ENCODE measurements around the gene LRRC63. TPM values are rescaled to one million over a fixed set of nuclear protein-coding genes. Genes with fewer than 3 reads are reported as not detected.

Gene LRRC63
- total and polyA plus RNA-seq, 2 of the 4 experiments (the other 2 are of a cell fraction), result not detected

DNA sequence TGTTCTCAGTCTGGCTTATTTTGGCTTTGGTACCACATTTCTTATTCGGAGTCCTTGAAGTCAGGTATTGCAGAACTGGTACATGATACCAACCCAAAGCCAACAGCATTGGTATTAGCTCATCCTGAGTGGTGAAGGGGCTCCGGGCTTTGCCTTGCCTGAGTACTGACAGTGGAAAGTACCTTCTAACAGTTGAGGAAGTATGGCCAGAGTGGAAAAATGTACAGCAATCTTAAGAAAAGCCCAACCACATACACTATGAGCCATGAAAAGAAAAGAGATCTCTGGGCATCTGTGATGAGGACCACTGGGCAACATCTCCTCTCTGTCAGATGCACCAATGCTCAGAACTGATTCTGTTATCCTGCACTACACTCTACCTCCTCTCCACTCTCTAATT lies 38.1 kb upstream of the LRRC63 start:
- dilution Hi-C loops (cut with HindIII; ENCODE audit: low sequenced_read_pairs, unreplicated experiment), result no loop called here
- H3K14ac ChIP-seq (replicated peaks; ENCODE audit: low read depth, low read length), result no peak overlapping the region
- no peak overlapping the region for H3K9ac ChIP-seq (ENCODE audit: low read depth, low read length)
- intact Hi-C loops (cut with micrococcal nuclease), result no loop called here
- no peak overlapping the region for H4K91ac ChIP-seq (ENCODE audit: insufficient read depth, low read depth, low read length)
- H3K18ac ChIP-seq (ENCODE audit: low read depth, low read length), result no peak overlapping the region
- no peak overlapping the region for H4K5ac ChIP-seq (ENCODE audit: low read depth, low read length)
- no peaks in the 10 kb centered on the region for H3K79me1 ChIP-seq (ENCODE audit: low read depth in 1 of 2, low read length in 2 of 2)
- no peak overlapping the region for H2BK20ac ChIP-seq (ENCODE audit: low read depth, low read length)
- H3K4ac ChIP-seq (ENCODE audit: low read depth, low read length), result no peak overlapping the region
- no peak overlapping the region for H3K27ac ChIP-seq (ENCODE audit: insufficient read depth, low read length)
- ATAC-seq (ENCODE audit: low read depth) (no peak), DNase-seq (no peak)
- H2BK15ac ChIP-seq (ENCODE audit: low read depth, low read length), result no peak overlapping the region
- BruUV-seq (replicated peaks), result no TSS peak
- no peak overlapping the region for H2BK120ac ChIP-seq (ENCODE audit: low read depth, low read length)
- TF ChIP-seq CHD1 (IDR thresholded peaks at IDR 0.05; ENCODE audit: low read depth, low read length) (no peak), MAFK (IDR thresholded peaks at IDR 0.05; ENCODE audit: low read depth, low read length) (no peak), RFX5 (IDR thresholded peaks at IDR 0.05; ENCODE audit: low read depth, low read length) (no peak), SMC3 (IDR thresholded peaks at IDR 0.05; ENCODE audit: low read depth, low read length) (no peak), MAZ (IDR thresholded peaks at IDR 0.05; ENCODE audit: borderline replicate concordance, low read depth, low read length) (no peak)
- H2AFZ ChIP-seq (replicated peaks; ENCODE audit: low read length, poor library complexity), result no peak overlapping the region
- no peaks in the 10 kb centered on the region for H3K36me3 ChIP-seq (ENCODE audit: control insufficient read depth, insufficient read depth, low read length)
- H3K27me3 ChIP-seq (ENCODE audit: control insufficient read depth, insufficient read depth, low read length), result peaks cover 4% of the 10 kb centered on the region; the same call in 1 of the 2 replicates
- no peak overlapping the region for H2AK5ac ChIP-seq (ENCODE audit: low read depth, low read length)
- no CpG with 5 or more reads among the region's 2 CpGs for WGBS, 2 experiments (ENCODE audit: extremely low coverage in 2 of 2, insufficient read length in 1 of 2)
- H2BK5ac ChIP-seq (ENCODE audit: low read depth, low read length, poor library complexity, severe bottlenecking), result no peak overlapping the region
- H3K9me1 ChIP-seq (ENCODE audit: insufficient read depth, low read length), result no peaks in the 10 kb centered on the region
- H4K8ac ChIP-seq (ENCODE audit: low read depth in 2 of 2, low read length in 2 of 2), result no peak overlapping the region
- no peak overlapping the region for H3K56ac ChIP-seq (ENCODE audit: extremely low read depth, insufficient read depth, low read length)
- H3K4me2 ChIP-seq (ENCODE audit: low read depth, low read length), result no peak overlapping the region
- no peak overlapping the region for H3K23ac ChIP-seq (ENCODE audit: low read depth, low read length)
- H3K4me3 ChIP-seq (ENCODE audit: insufficient read depth, low read depth, low read length), result no peak overlapping the region
- no peaks in the 10 kb centered on the region for H3K9me3 ChIP-seq (ENCODE audit: control insufficient read depth, insufficient read depth, low read length)
- H4K20me1 ChIP-seq (ENCODE audit: insufficient read depth, low read length), result no peaks in the 10 kb centered on the region
- ChIA-PET CTCF (no interaction called here), POLR2A (ENCODE audit: unreplicated experiment) (no interaction called here)
- H3K4me1 ChIP-seq (ENCODE audit: control insufficient read depth, insufficient read depth, low read length), result no peaks in the 10 kb centered on the region
- in situ Hi-C loops (cut with MboI; ENCODE audit: low sequenced_read_pairs), result no loop called here
- H2AK9ac ChIP-seq (replicated peaks; ENCODE audit: low read depth, low read length, poor library complexity), result no peak overlapping the region
